Thymus (tissue), 11 donors: Measurements from ENCODE around the gene DNAJC7. TPM values are rescaled to one million over a fixed set of nuclear protein-coding genes. Genes with fewer than 3 reads are reported as not detected.

ENCODE experiments used
- DNase-seq, 9 donors: peaks; one replicate each; pipeline ENCODE4 v3.0.0-alpha.2; 2013; ENCODE audit warnings: low spot score in 9 of 9, low read depth in 6 of 9, missing footprints in 1 of 9
- H3K27ac ChIP-seq, 2 donors: one replicate each; pipeline ENCODE4 v1.5.1; 2013; ENCODE audit warnings: control low read depth in 1 of 2, low read depth in 1 of 2, low read length in 1 of 2, mild to moderate bottlenecking in 1 of 2, moderate library complexity in 1 of 2
- H3K27me3 ChIP-seq, 2 donors: one replicate each; pipeline ENCODE4 v1.5.1; 2013; ENCODE audit warnings: low read length in 1 of 2; ENCODE audit not compliant: control insufficient read depth in 2 of 2, insufficient read depth in 1 of 2
- H3K36me3 ChIP-seq, 2 donors: one replicate each; pipeline ENCODE4 v1.5.1; 2013; ENCODE audit warnings: low read length in 1 of 2, mild to moderate bottlenecking in 1 of 2, moderate library complexity in 1 of 2; ENCODE audit not compliant: control insufficient read depth in 2 of 2, insufficient read depth in 2 of 2
- H3K4me1 ChIP-seq, 2 donors: one replicate each; pipeline ENCODE4 v1.5.1; 2013; ENCODE audit warnings: low read length in 2 of 2; ENCODE audit not compliant: control insufficient read depth in 2 of 2, insufficient read depth in 2 of 2
- H3K4me3 ChIP-seq, 2 donors: one replicate each; pipeline ENCODE4 v1.5.1; 2013; ENCODE audit warnings: low read length in 2 of 2, control low read depth in 1 of 2, mild to moderate bottlenecking in 1 of 2
- H3K9me3 ChIP-seq, 2 donors: one replicate each; pipeline ENCODE4 v1.5.1; 2013; ENCODE audit warnings: low read length in 1 of 2, mild to moderate bottlenecking in 1 of 2; ENCODE audit not compliant: control insufficient read depth in 2 of 2, insufficient read depth in 1 of 2
- WGBS: extraction: QIAGEN DNeasy Blood & Tissue Kit; methylation state at CpG from one replicate; pipeline ENCODE4 v1.1.7; 2013; 5-methylcytosine and 5-hydroxymethylcytosine counted together
- polyA plus RNA-seq: library from polyadenylated mRNA; stranded (reverse); fragments of 200-250 nt; gene quantifications from one replicate; pipeline ENCODE4 v1.2.3, GENCODE V29; 2013
- total RNA-seq: library from RNA; stranded (reverse); fragments of 120-200 nt; gene quantifications from one replicate; pipeline ENCODE4 v1.2.4, GENCODE V29; 2013
- donor health status: healthy.

DNAJC7 gene
- total and polyA plus RNA-seq, 2 donors: 95.7 to 99.1 TPM

DNA sequence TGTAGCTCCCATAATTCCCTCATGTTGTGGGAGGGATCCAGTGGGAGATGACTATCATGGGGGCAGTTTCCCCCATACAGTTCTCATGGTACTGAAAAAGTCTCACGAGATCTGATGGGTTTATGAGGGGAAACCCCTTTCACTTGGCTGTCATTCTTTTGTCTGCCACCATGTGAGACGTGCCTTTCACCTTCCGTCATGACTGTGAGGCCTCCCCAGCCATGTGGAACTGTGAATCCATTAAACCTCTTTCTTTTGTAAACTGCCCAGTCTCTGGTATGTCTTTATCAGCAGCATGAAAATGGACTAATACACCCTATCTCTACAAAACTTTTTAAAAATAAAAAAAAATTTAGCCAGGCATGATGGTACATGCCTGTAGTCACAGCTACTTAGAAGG lies 39.4 kb upstream of the DNAJC7 start:
- H3K27ac ChIP-seq: peak overlapping the region in 1 of 2 donors; percentile 14
- 88% methylated on average over 3 of the region's 3 CpGs for WGBS
- H3K4me1 ChIP-seq: peaks cover 59 to 70% of the 10 kb centered on the region in 2 donors
- H3K36me3 ChIP-seq: peaks cover 0 to 3% of the 10 kb centered on the region in 2 donors
- peaks cover 0 to 27% of the 10 kb centered on the region in 2 donors for H3K27me3 ChIP-seq
- no peak for DNase-seq
- H3K9me3 ChIP-seq: peaks cover 0 to 15% of the 10 kb centered on the region in 2 donors
- H3K4me3 ChIP-seq: no peak overlapping the region

GRCh38 chr17:42055496-42055895 lies 38.3 kb upstream of the DNAJC7 start:
- Histone ChIP-seq H3K36me3 (peaks cover 0 to 3% of the 10 kb centered on the region in 2 donors), H3K4me3 (no peak overlapping the region), H3K9me3 (peaks cover 0 to 15% of the 10 kb centered on the region in 2 donors), H3K27ac (no peak overlapping the region), H3K27me3 (peaks cover 0 to 38% of the 10 kb centered on the region in 2 donors), H3K4me1 (peaks cover 56 to 69% of the 10 kb centered on the region in 2 donors)
- 77% methylated on average over 6 of the region's 6 CpGs for whole genome bisulfite sequencing
- DNase-seq: no peak

DNA sequence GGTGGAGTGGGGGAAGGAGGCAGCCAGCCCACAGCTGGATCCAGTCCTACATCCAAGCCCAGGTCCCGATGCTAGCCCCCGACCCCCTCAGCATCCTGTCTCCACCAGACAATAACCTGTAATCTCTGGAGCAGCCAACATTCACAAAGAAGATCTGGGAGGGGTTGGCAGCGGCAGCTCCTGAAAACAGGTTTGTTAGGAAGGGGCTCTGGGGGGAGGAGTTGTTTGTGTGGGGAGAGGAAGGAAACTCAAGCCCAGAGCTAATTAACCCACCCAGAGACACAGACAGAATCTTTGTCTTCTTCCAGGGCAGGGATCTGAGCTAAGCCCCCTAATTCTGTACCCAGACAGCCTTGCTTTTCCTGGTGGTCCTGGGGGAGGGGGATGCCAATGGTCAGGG lies 37.8 kb upstream of the DNAJC7 start:
- peaks cover 0 to 15% of the 10 kb centered on the region in 2 donors for H3K9me3 ChIP-seq
- 50% methylated on average over 3 of the region's 3 CpGs for WGBS
- H3K4me1 ChIP-seq: peaks cover 53 to 67% of the 10 kb centered on the region in 2 donors
- H3K36me3 ChIP-seq: peaks cover 0 to 3% of the 10 kb centered on the region in 2 donors
- no peak overlapping the region for H3K4me3 ChIP-seq
- H3K27me3 ChIP-seq: peaks cover 0 to 40% of the 10 kb centered on the region in 2 donors
- no peak overlapping the region for H3K27ac ChIP-seq
- no peak for DNase-seq

GRCh38 chr17:42053731-42054500 lies 36.7 kb upstream of the DNAJC7 start:
- 45% methylated on average over 12 of the region's 12 CpGs for WGBS
- no peak overlapping the region for H3K27ac ChIP-seq
- H3K36me3 ChIP-seq: no peaks in the 10 kb centered on the region
- peaks cover 0 to 15% of the 10 kb centered on the region in 2 donors for H3K9me3 ChIP-seq
- no peak overlapping the region for H3K4me3 ChIP-seq
- H3K4me1 ChIP-seq: peaks cover 48 to 64% of the 10 kb centered on the region in 2 donors
- DNase-seq: no peak
- peaks cover 0 to 51% of the 10 kb centered on the region in 2 donors for H3K27me3 ChIP-seq

GRCh38 chr17:42052346-42052877 lies 35.2 kb upstream of the DNAJC7 start:
- Histone ChIP-seq H3K9me3 (peaks cover 0 to 15% of the 10 kb centered on the region in 2 donors), H3K36me3 (no peaks in the 10 kb centered on the region), H3K27me3 (peaks cover 0 to 55% of the 10 kb centered on the region in 2 donors), H3K4me3 (no peak overlapping the region), H3K27ac (no peak overlapping the region), H3K4me1 (peaks cover 33 to 51% of the 10 kb centered on the region in 2 donors)
- DNase-seq: no peak
- 94% methylated on average over 6 of the region's 6 CpGs for WGBS

DNA sequence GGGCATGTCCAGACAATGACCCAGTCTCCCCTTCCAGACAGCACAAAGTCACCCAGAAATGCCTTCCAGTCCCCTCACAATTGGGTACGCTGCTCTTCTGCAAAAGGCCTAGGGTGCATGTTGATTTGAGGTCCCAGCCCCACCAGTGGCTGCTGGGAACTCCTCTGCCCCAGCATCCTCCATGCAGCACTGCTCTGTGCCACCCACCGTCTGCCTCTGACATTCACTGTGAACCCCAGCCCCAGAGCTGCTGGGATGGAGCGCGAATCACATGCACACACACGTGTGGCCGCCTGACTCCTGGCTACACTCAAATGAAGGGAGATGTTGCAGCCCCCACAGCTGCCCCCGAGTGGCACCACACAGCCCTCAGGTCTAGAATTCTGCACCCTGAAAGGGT lies 34.4 kb upstream of the DNAJC7 start:
- Histone ChIP-seq H3K27ac (no peak overlapping the region), H3K4me1 (peaks cover 27 to 44% of the 10 kb centered on the region in 2 donors), H3K4me3 (no peak overlapping the region), H3K27me3 (peaks cover 0 to 55% of the 10 kb centered on the region in 2 donors), H3K9me3 (peaks cover 0 to 9% of the 10 kb centered on the region in 2 donors), H3K36me3 (no peaks in the 10 kb centered on the region)
- no peak for DNase-seq
- WGBS: 92% methylated on average over 7 of the region's 7 CpGs

DNA sequence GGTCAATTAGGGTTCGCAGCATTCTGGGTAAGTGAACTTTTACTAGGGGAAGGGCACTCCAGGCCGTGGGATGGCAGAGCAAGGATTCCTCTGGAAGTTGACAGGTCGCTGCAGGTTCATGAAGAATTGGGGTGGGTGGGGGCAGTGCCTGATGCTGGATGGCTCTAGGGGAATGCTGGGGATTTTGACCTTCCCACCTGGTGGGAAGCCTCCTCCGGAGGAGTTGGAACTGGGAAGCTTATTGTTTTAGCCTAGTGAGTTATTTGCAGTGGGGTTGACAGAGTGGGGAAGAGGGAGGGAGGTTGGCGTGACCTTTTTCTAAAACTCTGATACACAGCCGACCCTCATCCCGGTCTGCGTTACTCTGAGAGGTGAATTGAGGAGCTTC lies 33.8 kb upstream of the DNAJC7 start:
- peaks cover 0 to 55% of the 10 kb centered on the region in 2 donors for H3K27me3 ChIP-seq
- 90% methylated on average over 8 of the region's 8 CpGs for WGBS
- H3K9me3 ChIP-seq: peaks cover 0 to 9% of the 10 kb centered on the region in 2 donors
- no peaks in the 10 kb centered on the region for H3K36me3 ChIP-seq
- DNase-seq: no peak
- peaks cover 27 to 39% of the 10 kb centered on the region in 2 donors for H3K4me1 ChIP-seq
- no peak overlapping the region for H3K27ac ChIP-seq
- H3K4me3 ChIP-seq: peak overlapping the region in 1 of 2 donors; percentile 69

DNA sequence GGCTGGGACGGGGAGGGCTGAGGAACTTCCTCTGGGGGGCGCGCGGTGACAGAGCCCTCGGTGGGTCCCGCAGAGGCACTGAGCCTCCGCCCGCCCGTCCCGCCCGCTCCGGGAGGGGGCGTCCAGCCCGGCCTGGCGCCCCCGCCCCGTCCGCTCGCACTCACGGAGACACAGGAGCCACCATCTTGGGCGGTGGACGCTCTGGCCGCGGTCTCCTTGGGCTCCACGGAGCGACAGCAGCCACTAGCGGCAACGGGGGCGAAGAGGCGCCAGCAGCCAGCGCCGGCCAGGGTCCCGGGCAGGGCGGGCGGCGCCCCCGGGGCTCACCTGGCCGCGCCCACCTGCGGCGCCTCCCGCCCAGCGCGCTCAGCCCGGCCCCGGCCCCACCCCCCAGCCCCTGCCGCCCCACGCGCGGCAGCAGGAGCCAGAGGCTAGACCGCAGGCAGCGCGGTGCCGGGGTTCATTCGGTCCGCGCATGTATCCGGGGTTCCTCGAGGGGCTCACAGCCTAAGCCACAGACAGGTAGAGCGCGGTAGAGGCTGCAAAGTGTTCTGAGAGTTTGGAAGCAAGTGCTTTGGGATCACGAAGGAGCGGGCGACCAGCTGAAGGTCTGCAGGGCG lies 33.3 kb upstream of the DNAJC7 start, which contains the start of gene C17orf113:
TSS of gene C17orf113 (minus strand) at position 209 of the 620 bp plus-strand sequence. CDS start 7,225 bp downstream, outside the sequence.
- WGBS: 4% methylated on average over 65 of the region's 65 CpGs
- H3K36me3 ChIP-seq: no peaks in the 10 kb centered on the region
- peak in 3 of 9 donors; percentile 58 to 79 (median 69) for DNase-seq
- peak within 1 kb of the TSS; percentile 30 to 69 for H3K4me3 ChIP-seq
- peaks cover 27 to 34% of the 10 kb centered on the region in 2 donors for H3K4me1 ChIP-seq
- peaks cover 0 to 9% of the 10 kb centered on the region in 2 donors for H3K9me3 ChIP-seq
- H3K27me3 ChIP-seq: peaks cover 0 to 55% of the 10 kb centered on the region in 2 donors
- H3K27ac ChIP-seq: peak within 1 kb of the TSS in 1 of 2 donors; percentile 13
